K562 (cell line): ENCODE data around the gene LAMTOR4. TPM values are rescaled to one million over a fixed set of nuclear protein-coding genes. Genes with fewer than 3 reads are reported as not detected.

Experiments
- ATAC-seq: fragments of 200-7000 bp; cut with Tn5 transposase; 3 replicates; pipeline ENCODE4 v1.9.1; 2020; ENCODE audit warnings: moderate library complexity
- BruUV-seq: library from RNA; stranded (reverse); fragments of 400-500 nt; replicated peaks from 2 replicates; lab custom pipeline; 2021; lab: Mats Ljungman, UMichigan
- CTCF ChIA-PET: fragments of 300-600 bp; formaldehyde crosslinking; extraction: SDS; loops from one replicate; lab custom pipeline; 2021; ENCODE audit warnings: low intra/inter-chr PET ratio; lab: Yijun Ruan, JAX
- POLR2A ChIA-PET: fragments of 300-600, 350-650 bp; sonication (Branson Sonifier 250); formaldehyde crosslinking; extraction: SDS; loops from one replicate; lab custom pipeline; 2021; ENCODE audit warnings: antibody characterized with exemption, inconsistent platforms; lab: Yijun Ruan, JAX
- DNase-seq, 4 experiments: peaks; one replicate each; pipeline versions ENCODE4 v3.0.0 to v3.0.0-alpha.2; 2011 to 2018; ENCODE audit warnings: low spot score in 3 of 4, mixed read lengths in 3 of 4; ENCODE audit errors: extremely low read depth in 1 of 4
- FAIRE-seq: peaks from 2 replicates; lab custom pipeline; 2011; peaks lifted over from hg19 to GRCh38; lab: Jason Lieb, UNC
- H2AFZ ChIP-seq: 2 replicates; pipeline ENCODE4 v1.6.0; 2011; ENCODE audit warnings: low read depth, low read length, control low read depth, inconsistent platforms
- H3K27ac ChIP-seq: fragments of 200-600 bp; 3 replicates; pipeline ENCODE4 v1.8.0; 2011; ENCODE audit warnings: low read depth, mild to moderate bottlenecking, control low read depth, inconsistent platforms, low read length, moderate library complexity, mixed read lengths; ENCODE audit errors: extremely low read depth
- H3K27me3 ChIP-seq, 2 experiments: fragments of 300-600 bp in 1 of 2; 2 replicates in 1 of 2; 3 replicates in 1 of 2; pipeline versions ENCODE4 v1.6.0 to v1.8.0; 2011; ENCODE audit warnings: inconsistent platforms in 2 of 2, low read length in 2 of 2, mild to moderate bottlenecking in 1 of 2, mixed read lengths in 1 of 2, moderate library complexity in 1 of 2; ENCODE audit not compliant: control insufficient read depth in 2 of 2, insufficient read depth in 2 of 2
- H3K36me3 ChIP-seq: fragments of 300-600 bp; 3 replicates; pipeline ENCODE4 v1.8.0; 2011; ENCODE audit warnings: mild to moderate bottlenecking, low read length, inconsistent platforms; ENCODE audit not compliant: control insufficient read depth, insufficient read depth
- H3K4me1 ChIP-seq, 2 experiments: fragments of 200-600 bp in 1 of 2; replicated peaks in 1 of 2; 2 replicates in 1 of 2; 3 replicates in 1 of 2; pipeline versions ENCODE4 v1.5.1 to v1.8.0; 2011; ENCODE audit warnings: inconsistent platforms in 2 of 2, low read length in 2 of 2, mild to moderate bottlenecking in 1 of 2, mixed read lengths in 1 of 2, moderate library complexity in 1 of 2; ENCODE audit not compliant: control insufficient read depth in 2 of 2, insufficient read depth in 2 of 2
- H3K4me2 ChIP-seq: 2 replicates; pipeline ENCODE4 v1.6.1; 2011; ENCODE audit warnings: low read length, control low read depth, inconsistent platforms, mixed read lengths; ENCODE audit not compliant: insufficient read depth
- H3K4me3 ChIP-seq: fragments of 200-600 bp; sonication (generic), shearing (Covaris generic); 2 replicates; pipeline ENCODE4 v1.5.1; 2016; ENCODE audit warnings: control low read depth, inconsistent platforms
- H3K79me2 ChIP-seq: fragments of 200-600 bp; 3 replicates; pipeline ENCODE4 v1.8.0; 2011; ENCODE audit warnings: low read length, inconsistent platforms; ENCODE audit not compliant: control insufficient read depth, insufficient read depth
- H3K9ac ChIP-seq, 2 experiments: 2 replicates each; pipeline versions ENCODE4 v1.6.0 to v1.6.1; 2011; ENCODE audit warnings: low read depth in 2 of 2, low read length in 2 of 2, control low read depth in 1 of 2, inconsistent platforms in 1 of 2, mild to moderate bottlenecking in 1 of 2, mixed read lengths in 1 of 2; ENCODE audit not compliant: insufficient read depth in 1 of 2
- H3K9me1 ChIP-seq: one replicate; pipeline ENCODE4 v1.6.0; 2011; ENCODE audit warnings: inconsistent platforms, mild to moderate bottlenecking, low read length, moderate library complexity; ENCODE audit not compliant: control insufficient read depth, insufficient read depth
- H3K9me3 ChIP-seq: replicated peaks from 2 replicates; pipeline ENCODE4 v1.5.1; 2011; ENCODE audit warnings: low read depth, low read length, inconsistent platforms; ENCODE audit not compliant: control insufficient read depth, insufficient read depth
- H4K20me1 ChIP-seq: replicated peaks from 2 replicates; pipeline ENCODE4 v1.6.1; 2011; ENCODE audit warnings: low read length, inconsistent platforms, mixed read lengths; ENCODE audit not compliant: control insufficient read depth, insufficient read depth
- CBX2 ChIP-seq: fragments of 200-600 bp; sonication (generic); IDR thresholded peaks from one replicate; pipeline ENCODE4 v1.6.1; 2012; ENCODE audit warnings: mild to moderate bottlenecking, low read length, inconsistent platforms; ENCODE audit not compliant: insufficient read depth, poor library complexity, severe bottlenecking
- E2F6 ChIP-seq, 2 experiments: IDR thresholded peaks; 2 replicates each; pipeline ENCODE4 v1.6.1; 2011; ENCODE audit warnings: borderline replicate concordance in 1 of 2, control low read depth in 1 of 2, low read depth in 1 of 2, low read length in 1 of 2, mild to moderate bottlenecking in 1 of 2, mixed read lengths in 1 of 2, moderate library complexity in 1 of 2; ENCODE audit not compliant: insufficient read depth in 1 of 2, insufficient read length in 1 of 2, poor library complexity in 1 of 2, severe bottlenecking in 1 of 2; ENCODE audit errors: extremely low read depth in 1 of 2
- GATAD2B ChIP-seq: fragments of 450-650 bp; IDR thresholded peaks from 2 replicates; pipeline ENCODE4 v1.6.1; 2017; ENCODE audit warnings: mild to moderate bottlenecking, borderline replicate concordance
- HDGF ChIP-seq: fragments of 450-650 bp; IDR thresholded peaks from 2 replicates; pipeline ENCODE4 v1.6.1; 2016
- HNRNPUL1 ChIP-seq: fragments of 200-400 bp; formaldehyde crosslinking; IDR thresholded peaks from 2 replicates; pipeline ENCODE4 v1.6.1; 2017; ENCODE audit warnings: low read length
- KHSRP ChIP-seq: fragments of 450-650 bp; IDR thresholded peaks from 2 replicates; pipeline ENCODE4 v1.6.1; 2017
- MAFK ChIP-seq: IDR thresholded peaks from 2 replicates; pipeline ENCODE4 v1.6.1; 2011; ENCODE audit warnings: low read length, improper control_type of control experiment
- PCBP1 ChIP-seq: fragments of 200-400 bp; formaldehyde crosslinking; IDR thresholded peaks from 2 replicates; pipeline ENCODE4 v1.6.1; 2018; ENCODE audit warnings: mild to moderate bottlenecking, low read depth, low read length; ENCODE audit not compliant: poor library complexity, severe bottlenecking
- PTBP1 ChIP-seq: fragments of 200-400 bp; formaldehyde crosslinking; IDR thresholded peaks from 2 replicates; pipeline ENCODE4 v1.6.1; 2017; ENCODE audit warnings: low read depth, low read length
- SRSF7 ChIP-seq: fragments of 200-400 bp; formaldehyde crosslinking; optimal IDR thresholded peaks from 2 replicates; pipeline ENCODE3; 2017; ENCODE audit warnings: mild to moderate bottlenecking, low read depth, low read length
- ZNF75A ChIP-seq: fragments of 450-650 bp; formaldehyde crosslinking; IDR thresholded peaks from 2 replicates; pipeline ENCODE4 v1.4.0; 2020; ENCODE audit warnings: mild to moderate bottlenecking
- WGBS: fragments of 100-300 bp; shearing (Covaris generic); methylation state at CpG from one replicate; pipeline ENCODE4 v1.1.6; 2016; ENCODE audit warnings: low coverage, mixed read lengths; ENCODE audit not compliant: insufficient coverage; ENCODE audit errors: missing lambda C conversion rate; 5-methylcytosine and 5-hydroxymethylcytosine counted together
- in situ Hi-C: fragments of 300-500 bp; cut with MboI; formaldehyde crosslinking; loops from 4 replicates; pipeline ENCODE4 v1.15.0; 2018; ENCODE audit warnings: inconsistent platforms, mixed read lengths
- intact Hi-C: fragments of 100-400 bp; cut with micrococcal nuclease; formaldehyde crosslinking; loops from 2 replicates; pipeline ENCODE4 v1.14.2; 2022
- polyA plus RNA-seq, 8 experiments: library from polyadenylated mRNA; depleted of rRNA in 4 of 8; stranded (reverse) in 5 of 8; unstranded in 3 of 8; fragments of >200 nt; fragmentation: Nextera tagmentation in 2 of 8; fragmentation: Illumina TruSeq in 1 of 8; extraction: Ambion mirVana in 2 of 8; extraction: Trizol in 1 of 8; gene quantifications; 2 replicates each; pipeline versions ENCODE4 v1.2.1 to v1.2.3, GENCODE V29; 2011 to 2014; ENCODE audit warnings: inconsistent platforms in 1 of 8, missing spikeins in 1 of 8
- total RNA-seq, 7 experiments: library from RNA; depleted of rRNA in 6 of 7; stranded (reverse); fragments of >200 nt in 6 of 7; fragmentation: Illumina TruSeq in 2 of 7; extraction: Trizol in 2 of 7; gene quantifications; 2 replicates each; pipeline versions ENCODE4 v1.2.1 to v1.2.3, GENCODE V29; 2011 to 2021; ENCODE audit warnings: low replicate concordance in 1 of 7

LAMTOR4 gene
- total and polyA plus RNA-seq, 9 of the 15 experiments (the other 6 are each of a cell fraction or from before 2014, with no cell fraction given) = 79.6 to 314 (median 195) TPM

- no peak for FAIRE-seq
- Histone ChIP-seq H3K9ac (0 out of 4 replicates have a peak overlapping the region, but pooled peaks of 1 of the 2 experiments have one; percentile 28), H4K20me1 (0 out of 2 replicates have a peak, but pooled peaks cover under 1% of the 10 kb centered on the region), H3K9me1 (no peaks in the 10 kb centered on the region), H2AFZ (no peak overlapping the region; the same call in 1 of the 2 replicates), H3K27me3 (no peaks in the 10 kb centered on the region), H3K79me2 (no peaks in the 10 kb centered on the region), H3K36me3 (no peaks in the 10 kb centered on the region), H3K9me3 (no peaks in the 10 kb centered on the region), H3K4me2 (no peak overlapping the region), H3K27ac (no peak overlapping the region), H3K4me1 (peaks cover 39 to 65% of the 10 kb centered on the region in 2 experiments), H3K4me3 (no peak overlapping the region)
- POLR2A ChIA-PET = no interaction called here
- peak in 3 of 4 experiments; percentile 13 to 64 (median 56) for DNase-seq
- TF ChIP-seq PCBP1 (peak; percentile 31), HDGF (no peak), ZNF75A (CRISPR knock-in tag) (no peak), GATAD2B (no peak)
- in situ Hi-C loops = no loop called here
- intact Hi-C loops = no loop called here
- WGBS = 74% methylated on average over 19 of the region's 61 CpGs
- no TSS peak for BruUV-seq
- CTCF ChIA-PET = no interaction called here
- ATAC-seq = no peak
These were observed 22.5 kb downstream of the LAMTOR4 start for GRCh38 chr7:100171087-100171681.

- H3K27ac ChIP-seq = no peak overlapping the region
- H3K36me3 ChIP-seq = no peaks in the 10 kb centered on the region
- no peaks in the 10 kb centered on the region for H3K9me3 ChIP-seq
- 70% methylated on average over 12 of the region's 22 CpGs for WGBS
- DNase-seq (peak in 1 of 4 experiments; percentile 17), FAIRE-seq (no peak), ATAC-seq (no peak)
- H2AFZ ChIP-seq = no peak overlapping the region
- no peaks in the 10 kb centered on the region for H3K79me2 ChIP-seq
- H3K9ac ChIP-seq = no peak overlapping the region
- in situ Hi-C loops (no loop called here), intact Hi-C loops (no loop called here)
- BruUV-seq = no TSS peak
- CTCF ChIA-PET = no interaction called here
- no peak overlapping the region for H3K4me2 ChIP-seq
- POLR2A ChIA-PET = no interaction called here
- H4K20me1 ChIP-seq = 0 out of 2 replicates have a peak, but pooled peaks cover 4% of the 10 kb centered on the region
- H3K4me1 ChIP-seq = peaks cover 38 to 63% of the 10 kb centered on the region in 2 experiments
- H3K9me1 ChIP-seq = no peaks in the 10 kb centered on the region
- H3K27me3 ChIP-seq = no peaks in the 10 kb centered on the region
- H3K4me3 ChIP-seq = no peak overlapping the region
- TF ChIP-seq SRSF7 (no peak), PTBP1 (no peak), HNRNPUL1 (no peak), KHSRP (no peak), CBX2 (no peak), MAFK (no peak), E2F6 (IDR thresholded peaks at IDR 0.05; ENCODE audit: borderline replicate concordance in 1 of 2, extremely low read depth in 1 of 2, insufficient read depth in 1 of 2, insufficient read length in 1 of 2, low read depth in 1 of 2, low read length in 1 of 2, poor library complexity in 1 of 2, severe bottlenecking in 1 of 2) (no peak)
These were observed 23.1 kb downstream of the LAMTOR4 start for GRCh38 chr7:100171840-100172239.
